GM18517 (cell line): ENCODE data around the gene BRD3OS.
"Not testable (repeated sequence)": the region's sequence is repeated elsewhere in the genome, so short reads cannot be mapped to it uniquely, and the experiment has no call there.

Source experiments
- ATAC-seq: cut with Tn5 transposase; IDR thresholded peaks from one replicate; pipeline ENCODE4 v1.9.1; 2021; ENCODE audit warnings: mild to moderate bottlenecking, moderate library complexity; ENCODE audit not compliant: unreplicated experiment

BRD3OS gene

DNA sequence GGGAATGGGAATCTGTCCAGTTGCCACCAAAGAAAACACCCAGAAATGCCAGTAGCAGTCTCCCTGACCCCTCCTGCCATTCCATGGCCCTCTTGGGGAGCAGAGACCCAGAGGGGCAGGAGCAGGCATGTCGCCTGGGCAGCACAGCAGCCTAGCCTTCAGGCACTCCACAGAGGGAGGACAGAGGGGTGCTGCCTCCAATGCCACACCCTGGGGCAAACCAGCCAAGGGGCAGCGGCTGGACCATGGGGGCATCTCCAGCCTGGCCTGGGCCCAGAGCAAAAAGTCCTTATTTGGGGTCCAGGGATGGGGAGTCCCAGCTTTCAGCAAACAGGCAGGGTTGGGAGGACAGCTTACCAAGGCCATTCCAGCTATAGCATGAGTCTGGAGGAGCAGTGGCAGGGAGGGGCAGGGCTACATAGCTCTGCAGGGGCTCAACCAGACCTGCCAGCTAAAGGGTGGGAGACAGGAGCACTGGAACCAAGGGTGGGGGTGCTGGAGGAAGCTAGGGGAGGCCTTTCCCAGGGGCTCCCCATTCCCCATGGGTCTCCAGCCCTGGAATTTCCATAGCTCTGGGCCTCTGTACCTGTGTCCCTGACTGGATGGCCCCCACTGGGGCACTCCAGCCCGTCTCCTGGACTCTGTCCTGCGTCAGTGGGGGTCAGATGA lies 35.9 kb downstream of the BRD3OS start:
- no peak for ATAC-seq

DNA sequence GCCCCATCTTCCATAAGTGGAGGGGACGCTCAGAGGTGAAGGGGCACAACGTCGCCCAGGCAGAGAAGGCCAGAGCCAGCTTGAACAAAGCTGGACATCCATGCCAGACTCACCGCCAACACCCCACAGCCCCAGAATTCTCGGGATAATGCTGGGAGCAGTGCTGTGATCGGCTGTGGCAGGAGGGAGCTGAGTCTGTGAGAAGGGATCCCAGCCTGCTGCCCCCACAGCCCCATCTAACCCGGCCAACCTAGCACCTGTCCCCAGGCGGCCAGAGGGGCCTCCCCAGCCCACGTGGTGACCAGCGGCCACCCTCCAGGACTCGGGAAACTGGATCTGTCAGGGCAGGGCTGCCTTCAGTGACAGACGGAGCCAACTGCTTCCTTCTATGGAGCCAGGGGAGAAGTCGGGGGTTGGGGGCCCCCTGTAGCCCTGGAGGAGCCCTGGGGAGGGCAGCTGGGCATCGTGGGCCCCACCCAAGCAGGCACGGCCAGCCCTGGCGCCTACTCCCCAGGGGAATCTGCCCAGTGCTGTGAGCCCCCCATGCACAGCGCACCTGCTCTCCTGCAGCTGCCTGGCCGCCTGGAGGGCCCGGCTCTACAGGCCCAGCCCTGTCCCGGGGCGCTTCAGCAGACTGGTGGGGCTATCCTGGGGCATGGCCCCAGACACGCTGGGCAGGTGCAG lies 36.5 kb downstream of the BRD3OS start:
- no peak for ATAC-seq

DNA sequence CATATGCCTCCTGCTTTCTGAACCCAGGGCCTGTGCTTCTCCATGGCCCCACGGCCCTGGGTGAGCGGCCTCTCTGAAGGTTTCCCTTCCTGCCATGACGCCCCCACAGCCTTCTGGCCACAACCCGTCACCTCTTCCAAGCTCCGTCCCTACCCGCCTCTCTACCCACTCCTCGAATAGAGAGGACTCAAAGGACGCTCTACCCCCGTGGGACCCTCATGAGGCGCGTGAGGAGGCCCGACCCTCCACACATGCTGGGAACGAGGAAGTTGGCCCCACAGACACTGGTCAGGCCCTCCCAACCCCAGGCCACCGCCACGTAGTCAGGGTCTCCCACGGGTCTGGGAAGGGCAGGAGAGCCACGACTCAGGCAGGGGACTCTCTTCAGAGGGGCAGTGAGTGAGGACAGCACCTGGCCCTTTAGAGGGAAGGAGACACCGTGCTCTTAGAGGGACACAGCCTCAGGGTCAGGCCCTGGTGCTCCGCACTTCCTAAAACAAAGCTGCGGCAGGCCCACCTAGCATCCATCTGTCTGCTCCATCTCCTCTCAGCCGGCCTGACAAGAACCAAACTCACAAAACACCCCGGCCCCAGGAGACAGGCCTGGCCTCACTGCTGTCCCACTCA lies 37.3 kb downstream of the BRD3OS start:
- ATAC-seq = no peak

DNA sequence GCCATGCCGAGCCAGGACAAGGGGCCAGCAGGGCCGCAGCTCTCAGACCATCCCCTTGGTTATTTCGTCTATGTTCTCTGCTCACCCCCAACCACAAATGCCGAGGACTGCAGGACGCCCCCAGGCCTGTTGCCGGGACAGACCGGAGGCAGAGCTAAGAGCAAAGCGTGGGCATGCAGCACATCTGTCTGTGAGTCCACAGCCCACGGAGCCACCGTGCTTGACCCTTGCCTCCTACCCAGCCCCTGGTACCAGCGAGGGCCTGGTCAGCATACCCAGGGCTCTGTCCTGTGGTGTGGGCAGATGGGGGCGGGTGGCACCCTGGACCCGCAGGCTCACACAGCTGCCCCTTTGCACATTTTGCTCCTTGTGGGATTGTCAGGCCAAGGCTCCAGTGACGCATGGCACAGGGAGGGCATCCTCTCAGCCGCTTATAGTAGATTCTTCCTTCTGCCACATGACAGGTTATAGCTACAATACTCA lies 37.8 kb downstream of the BRD3OS start:
- ATAC-seq = no peak

DNA sequence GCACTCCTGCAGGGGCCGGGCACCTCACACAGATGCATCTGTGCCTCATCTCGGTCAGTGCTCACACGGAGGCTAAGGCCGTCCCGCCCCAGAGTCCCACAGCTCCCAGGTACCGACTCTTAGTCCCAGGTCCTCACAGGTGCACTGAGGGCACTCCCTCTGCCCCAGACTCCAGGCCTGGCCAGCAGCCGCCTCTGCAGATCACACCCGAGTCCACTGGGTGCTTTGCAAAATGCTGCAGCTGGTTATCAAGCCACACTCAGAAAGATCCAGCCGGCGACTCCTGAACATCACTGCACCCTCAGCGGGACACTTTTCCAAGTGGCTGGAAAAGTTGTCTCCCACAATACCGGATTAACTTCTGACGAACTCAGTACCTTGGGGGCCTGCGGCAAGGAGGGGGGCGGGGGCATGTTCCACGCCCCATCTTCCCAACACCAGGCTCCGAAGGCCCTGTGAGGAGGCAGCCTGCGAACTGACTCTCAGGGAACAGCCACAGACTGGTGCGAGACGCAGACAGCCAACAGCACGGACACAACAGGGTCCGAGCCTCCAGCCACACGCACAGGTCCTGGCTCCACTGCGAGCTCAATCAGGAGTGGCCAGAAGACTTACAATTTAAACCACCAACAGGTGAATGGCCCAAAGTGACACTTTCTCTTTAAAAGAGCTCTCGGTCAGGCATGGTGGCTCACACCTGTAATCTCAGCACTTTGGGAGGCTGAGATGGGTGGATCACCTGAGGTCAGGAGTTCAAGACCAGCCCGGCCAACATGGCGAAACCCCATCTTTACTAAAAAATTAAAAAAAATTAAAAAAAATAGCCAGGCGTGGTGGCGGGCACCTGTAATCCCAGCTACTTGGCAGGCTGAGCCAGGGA lies 38.5 kb downstream of the BRD3OS start:
- ATAC-seq = no peak

DNA sequence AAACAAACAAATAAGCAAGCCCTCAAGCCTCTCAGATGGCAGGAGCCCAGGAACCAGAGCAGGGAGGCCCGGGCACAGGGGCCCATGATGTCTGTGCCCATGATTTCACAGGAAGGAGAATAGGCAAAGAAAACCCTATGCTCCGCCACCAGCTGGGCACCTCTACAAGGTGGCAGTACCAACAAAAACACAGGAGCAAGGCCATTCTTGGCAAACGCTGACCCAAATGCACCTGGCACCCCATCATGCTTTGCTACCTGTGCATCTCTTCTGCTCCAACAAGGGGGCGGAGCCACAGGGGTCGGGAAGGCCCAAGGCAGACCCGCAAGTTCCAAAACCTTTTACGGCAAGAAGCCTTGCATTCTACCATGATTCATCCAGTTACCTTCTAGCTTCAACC lies 39.4 kb downstream of the BRD3OS start:
- no peak for ATAC-seq

DNA sequence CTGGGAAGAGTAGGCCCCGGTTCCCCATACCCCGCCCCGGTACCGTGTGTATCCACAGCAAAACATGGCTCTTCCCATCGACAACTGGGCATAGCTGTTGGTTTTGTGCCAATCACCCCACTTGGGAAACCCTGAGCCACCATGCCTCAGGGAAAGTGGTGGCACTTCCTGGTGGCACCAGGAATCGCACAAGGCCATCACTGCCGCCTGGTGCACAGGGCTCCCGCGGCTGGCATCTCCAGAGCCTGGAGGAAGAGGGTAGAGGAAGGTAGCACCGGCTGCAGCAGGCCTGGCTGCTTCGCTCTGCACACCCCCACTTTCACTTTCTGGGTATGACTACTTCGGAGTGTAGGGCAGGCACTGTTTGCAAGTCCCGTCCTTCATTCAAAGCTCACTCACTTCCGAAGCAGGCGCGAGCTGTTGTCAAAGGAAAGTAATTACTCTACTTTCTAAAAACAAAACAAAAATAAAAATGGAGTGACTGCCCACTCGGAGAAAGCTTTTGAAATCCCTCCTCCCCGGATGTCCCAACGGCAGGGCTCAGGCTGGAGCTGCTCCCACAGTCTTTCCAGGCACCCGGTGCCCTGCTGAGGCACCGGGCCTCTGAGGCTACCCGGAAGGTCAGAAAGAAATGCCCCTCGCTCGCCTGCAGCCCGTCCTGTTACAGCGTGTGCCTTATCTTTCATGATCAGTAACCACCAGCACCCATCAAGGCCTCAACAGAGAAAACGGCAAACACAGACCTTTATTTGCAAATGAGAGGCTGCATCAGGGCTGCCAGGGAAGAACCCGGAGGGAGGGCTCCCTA lies 40.5 kb downstream of the BRD3OS start:
- ATAC-seq = peak; percentile 36

DNA sequence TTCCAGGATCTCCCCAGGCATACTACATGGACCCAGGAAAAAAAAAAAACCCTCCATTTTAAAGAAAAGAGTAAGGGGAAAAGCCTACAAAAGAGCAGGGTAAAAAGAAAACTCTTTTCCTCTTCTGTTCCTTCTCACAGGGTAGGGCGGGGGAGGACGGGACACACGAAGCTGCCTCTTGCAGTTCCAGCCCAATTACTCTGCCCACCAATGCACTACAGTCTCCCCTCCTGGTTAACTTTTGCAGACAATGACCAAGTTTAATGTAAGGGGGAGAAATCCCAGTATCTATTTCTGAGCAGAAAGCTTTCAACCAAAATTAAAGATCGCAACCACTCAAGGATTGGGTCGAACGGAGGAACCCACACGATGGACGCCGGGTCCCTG lies 41.2 kb downstream of the BRD3OS start:
- ATAC-seq = no peak

DNA sequence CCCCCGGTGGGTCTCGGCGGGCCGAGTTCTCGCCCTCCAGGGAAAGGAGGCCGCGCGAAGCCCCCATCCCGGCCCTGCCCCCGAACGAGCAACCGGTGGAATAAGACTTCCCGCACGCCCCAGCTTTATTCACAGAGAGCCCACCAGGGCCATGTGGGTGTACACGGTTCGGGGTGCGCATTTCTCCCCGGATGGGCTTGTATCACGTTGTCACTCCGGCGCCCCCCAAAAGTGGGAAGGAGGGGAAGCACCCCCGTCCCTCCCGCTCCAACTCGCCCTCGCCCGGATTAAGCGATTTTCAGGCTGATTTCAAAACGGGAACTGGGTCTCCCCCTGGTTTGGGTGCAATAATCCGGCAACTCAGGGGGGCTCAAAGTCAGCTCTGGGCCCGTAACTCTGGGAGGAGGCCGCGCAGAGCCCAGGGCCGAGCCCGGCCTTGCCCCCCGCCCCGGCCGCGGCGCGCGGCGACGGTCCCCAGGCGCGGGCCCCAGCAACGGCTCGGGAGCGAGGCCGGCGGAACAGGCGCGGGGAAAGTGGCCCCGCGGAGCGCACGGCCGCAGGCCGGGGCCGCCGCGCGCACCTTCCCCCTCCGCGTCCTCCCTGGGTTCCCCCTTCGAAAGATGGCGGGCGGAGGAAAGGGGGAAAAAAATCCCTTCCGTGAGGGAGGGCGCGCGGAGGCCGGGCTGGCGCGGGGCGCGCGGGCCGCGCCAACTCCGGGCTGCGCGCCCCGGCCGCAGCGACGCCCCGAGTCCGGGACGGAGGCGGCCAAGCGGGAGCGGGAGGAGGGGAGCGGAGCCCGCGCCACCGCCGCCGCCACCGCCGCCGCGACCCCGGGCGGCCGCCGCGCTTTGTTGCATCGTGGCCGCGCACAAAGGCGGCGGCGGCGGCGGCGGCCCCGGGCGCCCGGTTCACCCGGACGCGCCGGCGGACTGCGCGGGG lies 41.9 kb downstream of the BRD3OS start:
- no peak for ATAC-seq

DNA sequence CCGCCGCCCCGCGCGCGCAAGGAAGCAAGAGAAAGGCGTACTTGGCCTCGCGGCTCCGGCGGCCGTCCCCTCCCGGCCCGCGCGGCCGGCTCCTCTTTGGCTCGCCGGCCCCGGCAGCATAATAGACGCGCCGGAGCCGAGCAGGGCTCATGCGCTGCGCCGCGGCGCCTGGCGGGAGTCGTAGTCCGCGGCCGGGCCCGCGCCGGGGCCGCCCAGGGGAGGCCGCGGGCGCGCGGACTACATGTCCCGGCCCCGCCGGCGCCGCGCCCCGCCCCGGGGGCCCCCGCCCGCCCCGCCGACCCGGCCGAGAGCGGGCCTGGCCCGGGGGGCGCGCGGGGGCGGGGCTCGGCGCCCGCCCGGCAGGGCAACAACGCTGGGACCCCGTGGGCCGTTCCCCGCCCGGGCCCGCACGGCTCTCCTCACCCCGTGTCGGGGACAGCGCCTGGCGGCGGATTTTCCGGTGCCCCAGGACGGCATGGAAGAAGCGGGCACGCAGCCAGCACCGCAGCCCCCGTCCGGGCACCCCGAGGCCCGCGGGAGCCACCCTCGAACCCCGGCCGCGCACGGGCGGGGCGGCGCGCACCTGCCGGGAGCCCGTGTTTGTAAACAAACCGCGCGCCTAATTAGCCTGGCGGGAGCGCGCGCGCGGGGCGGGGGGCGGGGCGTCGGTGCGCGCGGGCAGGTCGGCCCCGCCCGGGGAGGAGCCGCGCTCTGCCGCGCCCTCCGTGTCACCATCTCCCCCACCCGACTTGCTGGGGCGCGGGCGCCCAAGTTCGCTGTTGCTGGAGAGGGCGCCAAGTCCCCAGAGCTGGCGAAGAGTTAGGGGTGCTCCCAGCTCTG lies 42.8 kb downstream of the BRD3OS start, which contains the start of gene BRD3:
Gene BRD3 (minus strand): TSS at position 123 of the 840 bp plus-strand sequence. CDS start 14,549 bp downstream, outside the sequence.
- ATAC-seq = peak; percentile 52

DNA sequence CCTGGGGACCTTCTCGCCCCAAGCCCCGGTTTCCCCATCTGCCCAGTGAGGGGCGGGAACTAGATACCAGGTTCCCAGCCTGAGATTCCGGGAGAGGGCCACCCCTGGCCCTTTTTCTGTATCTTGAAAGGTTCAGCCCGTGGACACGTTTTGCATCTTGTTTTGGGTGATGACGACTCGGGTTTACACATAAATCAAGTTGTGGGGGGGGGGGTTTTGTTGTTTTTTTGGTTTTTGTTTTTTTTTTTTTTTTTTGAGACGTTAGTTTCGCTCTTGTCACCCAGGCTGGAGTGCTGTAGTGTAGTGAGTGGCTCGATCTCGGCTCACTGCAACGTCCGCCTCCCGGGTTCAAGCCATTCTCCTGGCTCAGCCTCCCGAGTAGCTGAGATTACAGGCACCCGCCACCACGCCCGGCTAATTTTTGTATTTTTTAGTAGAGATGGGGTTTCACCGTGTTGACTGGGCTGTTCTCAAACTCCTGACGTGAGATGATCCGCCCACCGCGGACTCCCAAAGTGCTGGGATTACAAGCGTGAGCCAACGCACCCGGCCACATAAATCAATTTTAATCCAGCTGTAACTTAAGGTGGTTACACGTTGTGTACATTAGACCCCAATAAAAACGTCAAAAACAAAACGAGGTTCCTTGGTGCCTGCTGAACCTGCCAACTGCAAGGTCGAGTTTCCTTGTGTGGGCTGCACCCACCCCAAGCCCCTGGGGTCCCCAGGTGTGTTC lies 43.6 kb downstream of the BRD3OS start:
- ATAC-seq = no peak

DNA sequence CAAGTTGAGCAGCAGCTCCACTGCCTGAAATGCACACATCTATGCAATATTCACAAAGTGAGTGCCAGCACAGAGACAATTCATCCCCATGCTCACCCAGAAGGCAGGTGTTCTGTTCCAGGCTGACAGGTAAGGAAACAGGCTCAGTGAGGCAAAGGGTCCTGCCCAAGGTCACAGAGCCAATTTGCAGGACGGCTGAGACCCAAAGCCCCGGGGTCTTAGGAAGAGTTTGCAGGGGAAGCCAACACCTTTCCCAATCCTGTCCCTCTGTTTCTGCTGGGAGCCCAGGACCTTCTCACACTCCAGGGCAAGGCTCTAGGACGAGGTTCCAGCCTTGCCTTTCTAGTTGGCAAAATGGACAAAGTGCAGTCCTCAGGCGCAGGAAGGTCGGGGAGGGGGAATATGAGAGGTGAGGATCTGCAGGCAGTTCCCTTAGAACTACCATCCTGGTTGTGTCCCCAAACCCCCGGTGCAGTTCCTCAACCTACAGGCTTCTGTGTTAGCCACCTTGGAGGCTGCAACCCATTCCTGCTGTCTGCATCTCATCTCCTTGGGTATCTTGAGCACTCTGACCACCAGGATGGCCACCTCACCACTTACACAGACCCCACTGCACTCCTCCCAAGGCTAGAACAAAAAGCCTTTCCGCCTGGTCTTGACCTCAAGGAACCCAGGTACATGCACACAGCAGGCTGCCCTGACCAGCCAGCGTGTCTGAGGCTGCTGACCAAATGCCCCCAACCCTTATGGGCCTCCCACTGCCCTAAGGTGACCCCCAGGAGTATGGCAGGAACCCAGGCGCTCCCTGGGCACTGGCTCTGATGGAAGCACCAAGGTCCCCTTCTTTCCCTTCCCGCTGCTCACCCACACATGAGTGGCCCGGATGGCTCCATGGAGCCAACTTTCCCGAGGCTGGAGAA lies 44.5 kb downstream of the BRD3OS start:
- no peak for ATAC-seq

DNA sequence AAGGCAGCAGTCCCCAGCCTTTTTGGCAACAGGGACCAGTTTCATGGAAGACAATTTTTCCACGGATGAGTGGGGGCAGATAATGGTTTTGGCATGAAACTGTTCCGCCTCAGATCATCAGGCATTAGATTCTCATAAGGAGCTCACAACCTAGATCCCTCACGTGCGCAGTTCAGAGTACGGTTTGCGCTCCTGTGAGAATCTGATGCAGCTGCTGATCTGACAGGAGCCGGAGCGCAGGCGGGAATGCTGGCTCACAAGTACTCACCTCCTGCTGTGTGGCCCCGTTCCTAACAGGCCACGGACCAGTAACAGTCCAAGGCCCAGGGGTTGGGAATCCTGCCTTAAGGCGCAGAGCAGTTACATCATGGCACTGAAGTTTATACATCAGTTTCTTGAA lies 45.9 kb downstream of the BRD3OS start:
- ATAC-seq = no peak

DNA sequence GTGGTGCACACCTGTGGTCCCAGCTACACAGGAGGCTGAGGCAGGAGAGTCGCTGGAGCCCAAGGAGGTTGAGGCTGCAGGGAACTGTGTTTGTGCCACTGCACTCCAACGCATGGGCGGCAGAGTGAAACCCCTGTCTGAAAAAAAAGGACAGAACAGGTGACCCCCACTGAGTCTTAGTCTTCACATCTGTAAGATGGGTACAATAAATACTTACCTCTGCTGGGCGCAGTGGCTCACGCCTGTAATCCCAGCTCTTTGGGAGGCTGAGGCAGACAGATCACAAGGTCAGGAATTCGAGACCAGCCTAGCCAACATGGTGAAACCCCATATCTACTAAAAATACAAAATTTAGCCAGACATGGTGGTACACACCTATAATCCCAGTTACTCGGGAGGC lies 47.4 kb downstream of the BRD3OS start:
- not testable (repeated sequence) for ATAC-seq

DNA sequence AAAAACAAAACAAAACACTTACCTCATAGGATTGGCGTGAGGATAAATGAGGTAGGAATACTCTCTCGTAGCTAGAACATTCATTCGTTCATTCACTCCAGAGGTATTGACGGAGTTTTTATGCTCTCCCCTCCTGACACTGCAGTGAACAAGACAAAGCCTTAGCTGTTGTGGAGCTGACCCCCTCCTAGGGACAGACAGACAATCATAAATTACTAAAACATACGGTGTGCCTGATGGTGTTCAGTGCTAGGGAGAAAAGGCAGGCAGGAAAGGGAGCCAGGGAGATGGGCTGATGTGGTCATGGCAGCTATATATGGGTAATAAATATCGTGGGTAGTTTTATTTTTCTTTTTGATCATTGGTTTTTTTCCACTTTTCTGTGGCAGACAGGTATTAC lies 48.2 kb downstream of the BRD3OS start:
- ATAC-seq = no peak

DNA sequence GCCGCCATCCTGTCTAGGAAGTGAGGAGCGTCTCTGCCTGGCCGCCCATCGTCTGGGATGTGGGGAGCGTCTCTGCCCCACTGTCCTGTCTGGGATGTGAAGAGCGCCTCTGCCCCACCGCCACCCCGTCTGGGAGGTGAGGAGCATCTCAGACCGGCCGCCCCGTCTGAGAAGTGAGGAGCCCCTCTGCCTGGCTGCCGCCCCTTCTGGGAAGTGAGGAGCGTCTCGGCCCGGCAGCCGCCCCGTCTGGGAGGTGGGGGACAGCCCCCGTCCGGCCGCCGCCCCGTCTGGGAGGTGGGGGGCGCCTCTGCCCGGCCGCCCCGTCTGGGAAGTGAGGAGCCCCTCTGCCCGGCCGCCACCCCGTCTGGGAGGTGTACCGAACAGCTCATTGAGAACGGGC lies 50.4 kb downstream of the BRD3OS start:
- ATAC-seq = not testable (repeated sequence)
